C4-2B (cell line): ENCODE measurements around the gene CHCHD3.

ENCODE experiments used
- H3K27ac ChIP-seq: fragments of 450-650 bp; 2 replicates; pipeline ENCODE4 v1.5.1; 2017
- ZFX ChIP-seq: fragments of 450-650 bp; IDR thresholded peaks from 2 replicates; pipeline ENCODE4 v1.6.1; 2017
- TF ChIP-seq, protein P1 (sequence below): fragments of 450-650 bp; conservative IDR thresholded peaks from 2 replicates; pipeline ENCODE4 v1.5.1; 2017; ENCODE audit warnings: mild to moderate bottlenecking

Gene CHCHD3

DNA sequence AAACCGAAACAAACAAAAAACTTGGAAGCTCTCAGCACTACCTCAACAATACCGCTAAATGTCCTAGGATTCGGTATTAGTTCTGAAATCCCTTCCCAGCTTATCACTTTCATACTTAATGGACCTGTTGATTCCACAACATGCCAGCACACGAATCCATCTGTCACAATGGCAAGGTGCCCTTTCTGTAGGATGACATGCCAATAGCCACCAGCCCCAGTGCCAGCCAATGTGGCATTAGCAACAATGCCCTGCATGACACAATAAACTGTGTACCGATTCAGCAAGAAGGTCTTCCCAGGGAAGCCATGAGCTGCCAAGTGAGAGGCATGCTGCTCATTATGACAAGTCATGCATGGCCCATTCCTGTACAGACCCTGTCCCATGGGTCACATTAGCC lies 35.6 kb upstream of the CHCHD3 start:
- H3K27ac ChIP-seq = no peak overlapping the region
- no peak for TF ChIP-seq ZFX
- TF ChIP-seq, protein P1, sequence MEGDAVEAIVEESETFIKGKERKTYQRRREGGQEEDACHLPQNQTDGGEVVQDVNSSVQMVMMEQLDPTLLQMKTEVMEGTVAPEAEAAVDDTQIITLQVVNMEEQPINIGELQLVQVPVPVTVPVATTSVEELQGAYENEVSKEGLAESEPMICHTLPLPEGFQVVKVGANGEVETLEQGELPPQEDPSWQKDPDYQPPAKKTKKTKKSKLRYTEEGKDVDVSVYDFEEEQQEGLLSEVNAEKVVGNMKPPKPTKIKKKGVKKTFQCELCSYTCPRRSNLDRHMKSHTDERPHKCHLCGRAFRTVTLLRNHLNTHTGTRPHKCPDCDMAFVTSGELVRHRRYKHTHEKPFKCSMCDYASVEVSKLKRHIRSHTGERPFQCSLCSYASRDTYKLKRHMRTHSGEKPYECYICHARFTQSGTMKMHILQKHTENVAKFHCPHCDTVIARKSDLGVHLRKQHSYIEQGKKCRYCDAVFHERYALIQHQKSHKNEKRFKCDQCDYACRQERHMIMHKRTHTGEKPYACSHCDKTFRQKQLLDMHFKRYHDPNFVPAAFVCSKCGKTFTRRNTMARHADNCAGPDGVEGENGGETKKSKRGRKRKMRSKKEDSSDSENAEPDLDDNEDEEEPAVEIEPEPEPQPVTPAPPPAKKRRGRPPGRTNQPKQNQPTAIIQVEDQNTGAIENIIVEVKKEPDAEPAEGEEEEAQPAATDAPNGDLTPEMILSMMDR = no peak

GRCh38 chr7:133115596-133115995 lies 33.7 kb upstream of the CHCHD3 start:
- no peak overlapping the region for H3K27ac ChIP-seq
- no peak for TF ChIP-seq ZFX
- TF ChIP-seq, protein P1 = no peak

DNA sequence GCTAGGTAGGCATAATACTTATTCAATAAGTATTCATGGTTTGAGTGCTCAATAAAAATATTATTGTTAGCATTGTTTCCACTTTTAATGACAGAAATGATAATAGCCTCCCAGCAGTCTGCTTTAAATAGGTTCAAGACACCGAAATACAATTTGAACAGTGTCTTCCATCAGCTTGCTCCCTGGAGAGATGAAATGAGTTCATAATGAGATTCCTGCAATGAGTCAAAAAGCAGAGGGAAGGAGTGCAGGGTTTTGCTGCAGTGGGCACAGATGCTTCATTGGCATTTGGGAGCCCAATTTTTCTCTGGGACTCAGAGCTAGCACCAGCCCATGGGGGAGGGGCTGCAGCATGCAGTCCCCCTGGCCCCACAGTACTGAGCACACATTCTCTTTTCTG lies 32.6 kb upstream of the CHCHD3 start:
- H3K27ac ChIP-seq = no peak overlapping the region
- TF ChIP-seq ZFX = no peak
- TF ChIP-seq, protein P1 = no peak

DNA sequence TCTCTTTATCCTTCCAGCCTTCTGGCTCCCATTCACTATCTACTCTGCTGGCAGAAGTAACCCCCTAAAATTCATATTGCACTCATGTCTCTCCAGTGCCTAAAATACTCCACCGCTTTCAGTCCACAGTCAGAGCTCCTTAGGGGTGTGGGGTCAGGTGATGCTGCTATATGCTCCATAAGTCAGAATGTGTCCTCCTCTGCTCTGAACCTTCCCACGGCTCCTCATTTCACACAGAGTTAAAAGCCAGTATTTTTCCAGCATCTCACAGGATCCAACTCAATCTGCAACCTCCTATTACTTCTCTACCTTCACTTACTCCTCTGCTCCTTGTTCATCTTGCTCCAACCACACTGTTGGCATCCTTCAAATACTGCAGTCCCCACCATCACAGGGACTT lies 31.1 kb upstream of the CHCHD3 start:
- H3K27ac ChIP-seq = no peak overlapping the region
- TF ChIP-seq ZFX = no peak
- TF ChIP-seq, protein P1 = no peak

DNA sequence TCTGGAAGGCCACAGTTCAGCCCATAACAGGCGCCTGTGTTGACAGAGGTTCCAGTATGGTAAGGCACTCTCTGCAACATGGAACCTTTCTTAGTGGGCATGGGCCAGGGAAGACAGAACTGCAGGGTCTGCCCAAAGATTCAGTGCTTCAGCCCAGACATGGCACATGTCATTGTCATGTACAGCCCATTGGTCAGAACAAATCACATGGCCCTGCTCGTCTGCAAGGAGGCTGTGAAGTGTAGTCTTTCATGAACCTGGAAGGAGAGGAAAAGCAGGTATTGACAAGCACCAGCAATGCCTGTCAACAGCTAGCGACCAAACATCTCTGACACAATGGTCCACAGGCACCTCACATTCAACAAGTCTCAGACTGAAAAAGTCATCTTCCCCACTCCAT lies 30.4 kb upstream of the CHCHD3 start:
- TF ChIP-seq, protein P1 = no peak
- TF ChIP-seq ZFX = no peak

GRCh38 chr7:133110312-133110711 lies 28.4 kb upstream of the CHCHD3 start:
- no peak overlapping the region for H3K27ac ChIP-seq
- TF ChIP-seq, protein P1 = no peak

More for the DNA sequence above, 30.4 kb upstream of the CHCHD3 start:
- H3K27ac ChIP-seq = no peak overlapping the region

- H3K27ac ChIP-seq = no peak overlapping the region
- TF ChIP-seq ZFX = no peak
- TF ChIP-seq, protein P1 = no peak
Observed at GRCh38 chr7:133109816-133110215, 27.9 kb upstream of the CHCHD3 start.
